Stomach smooth muscle (tissue), 2 donors: Measurements from ENCODE around the gene OR10K2.

Experiments used
- H3K27ac ChIP-seq: one replicate; pipeline ENCODE4 v1.7.0; 2013; ENCODE audit warnings: mild to moderate bottlenecking, low read length, inconsistent platforms
- H3K27me3 ChIP-seq, 2 donors: one replicate each; pipeline ENCODE4 v1.7.0; 2013; ENCODE audit warnings: low read length in 2 of 2; ENCODE audit not compliant: insufficient read depth in 2 of 2, control insufficient read depth in 1 of 2
- H3K36me3 ChIP-seq, 2 donors: one replicate each; pipeline ENCODE4 v1.7.0; 2013; ENCODE audit warnings: low read length in 2 of 2; ENCODE audit not compliant: control insufficient read depth in 2 of 2, insufficient read depth in 2 of 2
- H3K4me1 ChIP-seq: one replicate; pipeline ENCODE4 v1.7.0; 2013; ENCODE audit warnings: low read length; ENCODE audit not compliant: control insufficient read depth, insufficient read depth
- H3K4me3 ChIP-seq, 2 donors: one replicate each; pipeline ENCODE4 v1.7.0; 2013; ENCODE audit warnings: low read length in 2 of 2
- H3K9ac ChIP-seq, 2 donors: one replicate each; pipeline ENCODE4 v1.7.0; 2013; ENCODE audit warnings: low read length in 2 of 2, mild to moderate bottlenecking in 1 of 2
- H3K9me3 ChIP-seq, 2 donors: one replicate each; pipeline ENCODE4 v1.7.0; 2013; ENCODE audit warnings: low read length in 2 of 2; ENCODE audit not compliant: control insufficient read depth in 2 of 2
- donor health status: healthy.
- donor health status: Pancreatic carcinoma.

OR10K2 gene

DNA sequence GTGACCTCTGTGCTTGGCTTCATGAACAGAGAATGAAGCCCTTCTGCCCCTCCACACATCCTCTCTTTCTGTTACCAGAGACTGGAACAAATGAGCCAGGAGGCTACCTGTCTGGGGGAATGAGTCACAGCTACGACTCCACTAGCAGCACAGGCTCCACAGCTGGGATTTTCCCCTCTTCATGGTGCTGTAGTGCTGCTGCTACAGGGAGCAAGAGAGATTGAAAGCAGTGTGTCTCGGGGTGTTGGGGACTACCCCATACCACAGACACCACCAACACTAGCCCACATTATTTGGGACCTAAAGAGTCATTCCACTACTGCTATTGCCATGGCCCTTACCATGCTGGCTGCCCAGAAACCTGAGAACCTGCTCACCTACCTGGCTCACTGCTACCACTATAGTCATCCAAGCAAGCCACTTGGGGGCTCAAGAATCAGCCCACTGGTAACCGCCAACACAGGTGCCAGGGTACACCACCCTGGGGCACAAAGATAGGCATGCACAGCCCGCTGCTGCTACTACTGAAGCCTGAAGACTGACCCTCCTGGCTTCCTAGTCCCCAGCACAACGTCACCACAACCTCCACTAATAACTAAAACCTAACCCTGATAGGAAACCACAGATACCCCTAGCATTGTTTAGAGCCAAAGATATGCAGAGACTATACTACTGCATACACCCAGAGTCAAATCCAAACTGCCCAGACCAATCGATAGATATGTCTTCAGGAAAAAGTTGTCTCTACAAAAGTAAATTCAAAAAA, 54.7 kb downstream of the OR10K2 start:
- peaks cover 0 to 13% of the 10 kb centered on the region in 2 donors for H3K9me3 ChIP-seq
- H3K27me3 ChIP-seq: no peaks in the 10 kb centered on the region
- H3K9ac ChIP-seq: no peak overlapping the region
- no peak overlapping the region for H3K4me3 ChIP-seq
- H3K4me1 ChIP-seq: no peaks in the 10 kb centered on the region
- H3K27ac ChIP-seq: no peak overlapping the region
- H3K36me3 ChIP-seq: no peaks in the 10 kb centered on the region
